Stimulated activated effector memory CD8-positive, alpha-beta T cell treated with anti-CD3 and anti-CD28 coated beads, Interleukin-12 subunit alpha, Interleukin-12 subunit beta, amount 100 ng/mL, for 72 hours (primary cell): Measurements from ENCODE around the gene MRPS14.

Experiments
- ATAC-seq: fragments of 150-1000 bp; cut with Tn5 transposase; 2 replicates; pipeline ENCODE4 v1.10.0; 2021
- DNase-seq, 2 donors: peaks; one replicate each; pipeline ENCODE4 v3.0.0; 2021 to 2022; ENCODE audit warnings: low spot score in 2 of 2
- H3K27ac Mint-ChIP-seq: one replicate; pipeline ENCODE4 v1.8.0; 2022; ENCODE audit warnings: mild to moderate bottlenecking, mixed read lengths
- H3K36me3 Mint-ChIP-seq: one replicate; pipeline ENCODE4 v1.8.0; 2022; ENCODE audit warnings: mild to moderate bottlenecking, mixed read lengths
- H3K4me1 Mint-ChIP-seq: one replicate; pipeline ENCODE4 v1.8.0; 2022; ENCODE audit warnings: mixed read lengths
- H3K4me3 Mint-ChIP-seq: one replicate; pipeline ENCODE4 v1.8.0; 2022; ENCODE audit warnings: mild to moderate bottlenecking, mixed read lengths
- H3K9me3 Mint-ChIP-seq: one replicate; pipeline ENCODE4 v1.8.0; 2022; ENCODE audit warnings: mixed read lengths

MRPS14 gene

DNA sequence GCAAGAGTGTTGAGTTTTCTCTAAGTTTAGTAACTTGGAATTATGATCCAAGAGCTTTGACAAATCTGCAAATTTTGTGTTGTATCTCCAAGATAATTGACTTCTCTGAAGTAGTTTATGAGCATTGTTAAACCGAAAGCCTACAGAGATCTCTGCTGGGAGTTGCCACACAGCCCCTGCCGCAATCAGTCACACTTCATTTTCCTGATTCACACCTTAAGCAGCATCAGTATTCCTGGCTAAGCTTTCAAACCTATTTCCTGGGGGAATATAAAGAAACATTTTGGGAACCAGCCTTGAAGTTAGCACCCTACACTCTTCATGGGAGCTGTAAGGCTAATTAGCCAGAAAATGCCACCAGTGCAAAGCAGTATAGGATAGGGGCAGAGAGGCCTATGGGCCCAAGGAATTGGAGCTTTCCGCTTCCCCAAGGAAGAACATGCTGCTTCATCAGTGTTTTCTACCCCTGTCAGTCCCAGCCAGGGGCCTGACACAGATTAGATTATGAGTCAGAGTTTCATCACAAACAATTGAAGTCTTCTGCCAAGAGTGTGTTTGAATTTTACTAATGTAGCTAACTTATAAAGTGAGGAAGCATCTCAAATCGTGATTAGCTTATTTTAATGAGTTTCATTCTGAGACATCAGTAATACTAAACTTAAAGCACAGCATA lies 46.7 kb downstream of the MRPS14 start:
- H3K36me3 Mint-ChIP-seq = peaks cover 64% of the 10 kb centered on the region
- peak overlapping the region; percentile 35 for H3K27ac Mint-ChIP-seq
- peak; percentile 95 for ATAC-seq

DNA sequence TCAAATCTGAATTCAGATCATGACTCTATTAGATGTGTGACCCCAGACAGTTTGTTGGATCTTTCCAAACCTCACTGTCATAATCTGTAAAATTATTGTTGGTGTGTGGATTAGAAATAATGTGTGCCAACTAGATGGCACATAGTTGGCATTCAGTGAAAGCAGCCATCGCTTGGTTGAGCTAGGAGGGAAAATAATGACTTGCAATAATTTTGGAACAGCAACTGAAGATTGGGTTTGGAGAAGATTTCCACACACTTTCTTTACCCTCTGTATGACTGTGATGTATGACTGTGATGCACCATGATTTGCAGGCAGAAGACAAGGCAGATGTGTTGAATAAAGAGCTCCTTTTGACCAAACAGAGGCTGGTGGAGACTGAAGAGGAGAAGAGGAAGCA lies 47.5 kb downstream of the MRPS14 start:
- H3K27ac Mint-ChIP-seq = peak overlapping the region; percentile 44
- peaks cover 60% of the 10 kb centered on the region for H3K36me3 Mint-ChIP-seq
- ATAC-seq (no peak), DNase-seq (no peak)
- H3K9me3 Mint-ChIP-seq = no peaks in the 10 kb centered on the region
- peaks cover 51% of the 10 kb centered on the region for H3K4me1 Mint-ChIP-seq
- H3K4me3 Mint-ChIP-seq = no peak overlapping the region

More for the DNA sequence above, 46.7 kb downstream of the MRPS14 start:
- no peaks in the 10 kb centered on the region for H3K9me3 Mint-ChIP-seq
- DNase-seq = no peak
- H3K4me1 Mint-ChIP-seq = peaks cover 47% of the 10 kb centered on the region
- H3K4me3 Mint-ChIP-seq = no peak overlapping the region

DNA sequence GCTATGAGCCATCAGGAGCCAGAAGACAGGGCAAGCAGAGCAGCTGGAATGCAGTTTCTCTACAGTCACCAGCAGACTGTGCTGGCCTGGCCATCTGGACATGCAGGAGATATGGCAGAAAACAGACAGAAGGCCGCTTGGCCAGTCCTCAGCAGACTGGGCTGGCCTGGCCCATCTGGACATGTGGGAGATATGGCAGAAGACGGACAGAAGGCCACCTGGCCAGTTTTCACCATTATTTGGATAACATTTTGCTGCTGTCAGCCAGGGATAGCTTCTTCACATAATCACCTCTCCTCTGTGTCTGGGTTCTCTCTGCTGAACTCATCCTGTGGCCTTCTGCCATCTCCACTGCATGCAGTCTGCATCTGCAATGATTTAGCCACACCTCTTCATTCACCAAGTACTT lies 48.5 kb downstream of the MRPS14 start:
- Mint-ChIP-seq H3K4me1 (peaks cover 53% of the 10 kb centered on the region), H3K9me3 (no peaks in the 10 kb centered on the region), H3K36me3 (peaks cover 60% of the 10 kb centered on the region), H3K27ac (no peak overlapping the region), H3K4me3 (no peak overlapping the region)
- ATAC-seq (no peak), DNase-seq (no peak)

DNA sequence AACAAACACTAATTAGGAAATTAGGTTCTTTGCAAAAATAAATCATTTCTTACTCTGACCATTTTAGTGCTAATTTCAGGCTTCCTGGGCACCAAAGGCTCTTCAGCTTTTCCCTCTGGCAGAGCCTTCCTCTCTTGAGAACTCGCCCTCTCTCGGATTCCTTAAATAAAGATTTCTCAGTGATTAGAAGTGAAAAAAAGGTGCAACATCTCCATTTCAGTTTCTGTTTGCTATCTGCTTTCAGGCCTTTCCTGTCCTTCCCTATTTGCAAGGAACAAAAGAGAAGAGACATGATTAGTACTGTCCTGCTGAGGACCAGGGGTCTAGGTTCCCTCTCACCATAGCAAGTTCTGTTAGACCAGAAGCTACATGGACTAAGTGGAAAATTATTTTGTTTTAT lies 51.3 kb downstream of the MRPS14 start:
- H3K4me3 Mint-ChIP-seq = peak overlapping the region; percentile 34
- H3K9me3 Mint-ChIP-seq = no peaks in the 10 kb centered on the region
- ATAC-seq = no peak
- H3K27ac Mint-ChIP-seq = peak overlapping the region; percentile 55
- peaks cover 48% of the 10 kb centered on the region for H3K36me3 Mint-ChIP-seq
- DNase-seq = no peak
- peaks cover 58% of the 10 kb centered on the region for H3K4me1 Mint-ChIP-seq

GRCh38 chr1:174971466-174971865 lies 51.8 kb downstream of the MRPS14 start:
- DNase-seq = no peak
- Mint-ChIP-seq H3K27ac (peak overlapping the region; percentile 55), H3K36me3 (peaks cover 48% of the 10 kb centered on the region), H3K4me1 (peaks cover 56% of the 10 kb centered on the region), H3K4me3 (peak overlapping the region; percentile 34), H3K9me3 (no peaks in the 10 kb centered on the region)
- no peak for ATAC-seq

DNA sequence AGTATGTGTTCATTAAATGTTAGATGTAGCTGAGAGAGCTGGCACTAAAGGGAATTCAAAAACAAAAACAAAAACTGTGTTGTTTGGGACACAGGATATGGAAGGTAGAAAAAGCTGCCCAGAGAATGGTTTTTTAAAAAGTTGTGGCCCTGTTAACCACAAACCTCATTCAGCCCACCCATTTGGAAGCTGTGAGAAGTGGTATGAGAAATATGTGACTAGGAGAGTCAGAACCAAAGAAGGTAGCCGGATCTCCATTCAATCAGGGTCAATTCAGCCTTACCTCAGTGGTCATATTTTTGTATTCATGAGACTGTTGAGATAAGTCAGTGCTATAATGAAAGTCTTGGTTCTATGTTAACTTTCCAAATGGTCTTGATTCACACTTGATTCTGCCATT lies 53.2 kb downstream of the MRPS14 start:
- DNase-seq (peak in 1 of 2 donors; percentile 74), ATAC-seq (peak; percentile 84)
- Mint-ChIP-seq H3K4me3 (peak overlapping the region; percentile 72), H3K4me1 (peaks cover 56% of the 10 kb centered on the region), H3K36me3 (peaks cover 39% of the 10 kb centered on the region), H3K27ac (peak overlapping the region; percentile 94), H3K9me3 (no peaks in the 10 kb centered on the region)

GRCh38 chr1:174968750-174969244 lies 54.4 kb downstream of the MRPS14 start:
- Mint-ChIP-seq H3K27ac (peak overlapping the region; percentile 94), H3K4me3 (peak overlapping the region; percentile 72), H3K4me1 (peaks cover 66% of the 10 kb centered on the region), H3K36me3 (peaks cover 33% of the 10 kb centered on the region), H3K9me3 (no peaks in the 10 kb centered on the region)
- DNase-seq (peak in 1 of 2 donors; percentile 64), ATAC-seq (peak; percentile 74)

DNA sequence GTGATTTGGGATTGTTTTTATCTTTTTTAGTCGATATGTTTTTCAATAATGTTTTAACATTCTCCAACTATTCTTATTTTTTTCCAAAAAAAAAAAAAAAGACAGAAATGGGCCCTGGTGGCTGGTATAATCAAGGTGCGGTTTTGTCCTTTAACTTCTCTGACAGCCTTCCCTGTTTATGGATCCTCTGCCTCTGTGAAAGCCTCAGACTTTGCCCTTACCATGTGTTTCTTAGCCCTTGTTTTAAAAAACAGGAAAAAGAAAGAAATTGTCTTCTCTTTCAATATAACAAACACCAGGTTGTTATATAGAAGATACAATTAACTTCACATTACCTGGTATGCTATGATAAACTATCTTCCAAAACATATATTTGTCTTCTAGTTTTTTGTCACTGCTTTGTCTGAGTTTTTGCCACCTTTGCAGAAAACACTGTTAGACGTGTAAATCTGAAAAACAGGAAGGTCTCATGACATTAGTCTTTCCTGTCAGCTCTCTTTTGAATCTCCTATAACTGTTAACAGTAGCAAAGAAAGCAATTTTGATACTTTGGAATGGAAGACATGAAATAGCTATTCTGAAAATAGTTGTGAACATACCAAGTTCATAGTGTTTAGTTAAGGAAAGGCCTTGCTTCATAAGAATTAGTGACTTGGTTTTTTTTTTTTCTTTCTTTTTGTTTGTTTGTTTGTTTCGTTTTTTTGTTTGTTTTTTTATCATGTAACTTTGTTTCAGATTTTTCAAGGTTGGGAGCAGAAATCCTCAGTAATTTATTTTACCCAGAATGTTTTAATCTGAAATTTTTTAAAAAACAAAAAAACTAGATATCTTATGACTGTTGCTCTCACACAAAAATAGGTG lies 55.1 kb downstream of the MRPS14 start:
- H3K4me3 Mint-ChIP-seq = peak overlapping the region; percentile 72
- H3K27ac Mint-ChIP-seq = peak overlapping the region; percentile 94
- peaks cover 68% of the 10 kb centered on the region for H3K4me1 Mint-ChIP-seq
- ATAC-seq = no peak
- DNase-seq = no peak
- peaks cover 28% of the 10 kb centered on the region for H3K36me3 Mint-ChIP-seq
- H3K9me3 Mint-ChIP-seq = no peaks in the 10 kb centered on the region

- ATAC-seq (no peak), DNase-seq (no peak)
- peaks cover 23% of the 10 kb centered on the region for H3K36me3 Mint-ChIP-seq
- no peaks in the 10 kb centered on the region for H3K9me3 Mint-ChIP-seq
- H3K27ac Mint-ChIP-seq = peak overlapping the region; percentile 84
- peak overlapping the region; percentile 72 for H3K4me3 Mint-ChIP-seq
- H3K4me1 Mint-ChIP-seq = peaks cover 56% of the 10 kb centered on the region
These were observed 57.1 kb downstream of the MRPS14 start for GRCh38 chr1:174966008-174966572.

DNA sequence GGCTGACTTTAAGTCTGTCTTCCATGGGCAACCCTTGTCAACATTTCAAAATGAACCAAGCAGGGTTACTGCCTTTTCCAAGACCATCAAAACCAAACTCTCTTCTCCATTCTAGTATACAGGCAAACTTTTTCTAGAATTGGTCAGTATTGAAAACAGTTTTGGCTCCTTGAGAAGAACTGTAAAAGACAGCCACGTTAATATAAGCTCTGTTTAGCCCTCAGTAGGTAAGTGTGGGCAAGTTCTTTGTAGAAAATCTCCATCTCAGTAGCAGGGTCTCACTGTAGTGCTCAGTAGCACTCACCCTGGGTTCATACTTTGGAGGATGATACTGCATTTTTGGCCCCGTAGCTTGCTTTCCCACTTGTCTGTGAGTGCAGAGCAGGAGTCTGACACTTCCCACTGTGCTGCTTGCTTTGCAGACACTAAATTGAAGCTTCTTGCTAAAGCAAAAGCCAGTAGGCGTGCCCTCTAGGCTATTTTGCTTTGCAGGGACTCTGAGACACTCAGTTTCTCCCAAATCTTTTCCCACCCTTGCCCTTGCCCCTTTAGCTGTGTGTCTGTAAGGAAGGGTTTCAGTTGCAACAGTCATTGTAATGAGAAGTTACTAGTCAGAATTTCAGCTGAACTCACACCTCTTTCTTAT lies 57.7 kb downstream of the MRPS14 start:
- Mint-ChIP-seq H3K27ac (peak overlapping the region; percentile 84), H3K4me3 (peak overlapping the region; percentile 72), H3K36me3 (peaks cover 22% of the 10 kb centered on the region), H3K4me1 (peaks cover 56% of the 10 kb centered on the region), H3K9me3 (no peaks in the 10 kb centered on the region)
- ATAC-seq (no peak), DNase-seq (peak in 1 of 2 donors; percentile 56)

- Mint-ChIP-seq H3K27ac (peak overlapping the region; percentile 84), H3K36me3 (peaks cover 16% of the 10 kb centered on the region), H3K4me3 (peak overlapping the region; percentile 72), H3K9me3 (no peaks in the 10 kb centered on the region), H3K4me1 (peaks cover 50% of the 10 kb centered on the region)
- no peak for DNase-seq
- peak; percentile 33 for ATAC-seq
These were observed 58.3 kb downstream of the MRPS14 start for GRCh38 chr1:174964972-174965361.

GRCh38 chr1:174964261-174964971 lies 58.8 kb downstream of the MRPS14 start:
- peaks cover 45% of the 10 kb centered on the region for H3K4me1 Mint-ChIP-seq
- DNase-seq = peak in 1 of 2 donors; percentile 52
- H3K4me3 Mint-ChIP-seq = peak overlapping the region; percentile 72
- H3K36me3 Mint-ChIP-seq = peaks cover 12% of the 10 kb centered on the region
- peak overlapping the region; percentile 84 for H3K27ac Mint-ChIP-seq
- ATAC-seq = peak; percentile 91
- H3K9me3 Mint-ChIP-seq = no peaks in the 10 kb centered on the region

DNA sequence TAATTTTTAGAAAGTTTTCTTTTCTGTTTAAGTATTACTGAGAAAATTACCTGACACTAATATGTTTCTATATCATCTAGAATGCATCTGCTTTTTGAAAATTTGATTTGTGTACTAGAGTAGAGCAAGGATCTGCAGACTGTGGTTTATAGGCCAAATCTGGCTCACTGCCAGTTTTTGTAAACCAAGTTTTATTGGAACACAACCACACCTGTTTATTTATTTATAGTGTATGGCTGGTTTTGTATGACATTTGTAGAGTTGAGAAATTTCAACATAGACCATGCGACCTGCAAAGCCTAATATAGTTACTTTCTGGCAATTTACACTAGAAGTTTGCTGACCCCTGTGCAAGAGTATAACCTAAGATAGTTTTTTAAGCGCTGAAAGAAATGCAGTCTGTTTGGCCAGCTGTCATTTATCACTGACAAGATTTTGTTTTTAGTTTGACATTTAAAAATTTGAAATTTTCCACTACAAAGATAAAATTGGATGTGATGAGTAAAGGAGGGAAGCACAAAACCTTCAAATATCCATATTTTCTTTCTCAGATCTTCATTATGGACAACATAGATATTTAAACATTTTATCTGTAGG lies 59.6 kb downstream of the MRPS14 start:
- ATAC-seq (no peak), DNase-seq (no peak)
- Mint-ChIP-seq H3K36me3 (peaks cover 8% of the 10 kb centered on the region), H3K4me3 (peak overlapping the region; percentile 72), H3K4me1 (peaks cover 38% of the 10 kb centered on the region), H3K27ac (peak overlapping the region; percentile 84), H3K9me3 (no peaks in the 10 kb centered on the region)
